ENCODE measurements around the gene SPIC. TPM values are rescaled to one million over a fixed set of nuclear protein-coding genes. Genes with fewer than 3 reads are reported as not detected.

SPIC gene
- total RNA-seq, 2 donors from 2014 or later = not detected

DNA sequence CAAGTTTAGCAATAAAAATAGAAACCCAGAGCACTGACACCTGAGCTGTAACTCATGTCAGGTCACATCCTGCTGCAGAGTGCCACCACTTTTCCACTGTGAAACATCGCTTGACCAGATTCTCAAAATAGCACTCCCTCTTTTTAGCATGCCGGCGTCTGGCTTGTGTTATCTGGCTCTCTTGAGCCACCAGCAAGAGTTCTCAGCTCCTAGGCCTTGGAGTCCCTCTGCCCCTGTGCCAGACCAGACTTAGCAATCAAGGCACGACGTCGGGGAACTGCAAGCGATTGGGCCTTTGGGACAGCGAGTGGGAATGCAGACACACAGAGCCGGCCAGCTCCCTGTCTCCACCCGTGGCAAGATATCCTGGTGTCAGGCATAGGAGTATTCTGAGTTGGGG, 52.5 kb downstream of the SPIC start:
- Histone ChIP-seq H3K27ac (no peak overlapping the region), H3K4me1 (no peaks in the 10 kb centered on the region), H3K9ac (ENCODE audit: low read depth in 2 of 2, low read length in 2 of 2) (no peak overlapping the region), H3K4me3 (no peak overlapping the region), H3K9me3 (no peaks in the 10 kb centered on the region), H3K27me3 (no peaks in the 10 kb centered on the region), H3K36me3 (no peaks in the 10 kb centered on the region)
- DNase-seq = no peak
- TF ChIP-seq, protein P1, sequence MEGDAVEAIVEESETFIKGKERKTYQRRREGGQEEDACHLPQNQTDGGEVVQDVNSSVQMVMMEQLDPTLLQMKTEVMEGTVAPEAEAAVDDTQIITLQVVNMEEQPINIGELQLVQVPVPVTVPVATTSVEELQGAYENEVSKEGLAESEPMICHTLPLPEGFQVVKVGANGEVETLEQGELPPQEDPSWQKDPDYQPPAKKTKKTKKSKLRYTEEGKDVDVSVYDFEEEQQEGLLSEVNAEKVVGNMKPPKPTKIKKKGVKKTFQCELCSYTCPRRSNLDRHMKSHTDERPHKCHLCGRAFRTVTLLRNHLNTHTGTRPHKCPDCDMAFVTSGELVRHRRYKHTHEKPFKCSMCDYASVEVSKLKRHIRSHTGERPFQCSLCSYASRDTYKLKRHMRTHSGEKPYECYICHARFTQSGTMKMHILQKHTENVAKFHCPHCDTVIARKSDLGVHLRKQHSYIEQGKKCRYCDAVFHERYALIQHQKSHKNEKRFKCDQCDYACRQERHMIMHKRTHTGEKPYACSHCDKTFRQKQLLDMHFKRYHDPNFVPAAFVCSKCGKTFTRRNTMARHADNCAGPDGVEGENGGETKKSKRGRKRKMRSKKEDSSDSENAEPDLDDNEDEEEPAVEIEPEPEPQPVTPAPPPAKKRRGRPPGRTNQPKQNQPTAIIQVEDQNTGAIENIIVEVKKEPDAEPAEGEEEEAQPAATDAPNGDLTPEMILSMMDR (IDR thresholded peaks at IDR 0.05) = no peak
- intact Hi-C loops (cut with DNase I) = no loop called here

DNA sequence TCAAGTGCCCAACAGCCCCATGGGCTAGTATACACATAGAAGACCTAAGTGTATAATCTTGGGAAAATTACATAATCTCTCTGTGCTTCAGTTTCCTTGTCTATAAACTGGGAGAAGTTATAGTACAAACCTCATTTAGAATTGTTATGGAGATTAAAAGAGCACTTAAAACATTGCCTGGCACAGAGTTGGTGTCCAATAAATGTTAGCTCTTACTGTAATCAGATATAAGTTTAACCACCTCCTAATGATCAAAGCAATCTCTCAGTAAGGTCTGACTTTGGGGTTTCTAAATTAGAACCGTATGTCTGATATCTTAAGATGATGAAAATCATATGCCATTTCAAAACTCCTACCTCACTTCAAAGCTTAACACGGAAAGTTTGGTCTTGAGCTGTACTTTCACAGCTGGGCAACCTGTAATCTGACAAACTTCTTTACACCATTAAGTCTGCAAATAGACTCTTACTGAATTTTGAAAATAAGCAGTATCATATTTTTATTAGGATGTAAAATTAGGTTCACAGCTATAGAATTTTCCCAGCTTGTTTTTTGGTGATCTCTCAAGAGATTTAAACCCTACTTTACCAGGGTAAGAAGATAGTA, 61.0 kb downstream of the SPIC start:
- H3K4me1 ChIP-seq = no peaks in the 10 kb centered on the region
- H3K27ac ChIP-seq = no peak overlapping the region
- intact Hi-C loops (cut with DNase I) = no loop called here
- H3K9me3 ChIP-seq = no peaks in the 10 kb centered on the region
- H3K27me3 ChIP-seq = no peaks in the 10 kb centered on the region
- H3K9ac ChIP-seq (ENCODE audit: low read depth in 2 of 2, low read length in 2 of 2) = no peak overlapping the region
- no peak for DNase-seq
- H3K4me3 ChIP-seq = no peak overlapping the region
- TF ChIP-seq, protein P1 (IDR thresholded peaks at IDR 0.05) = no peak
- H3K36me3 ChIP-seq = no peaks in the 10 kb centered on the region

Other genes with a start within 250 kb of the SPIC start
- 10 to 100 TPM in 1 of 2 donors, 1 to 10 TPM in 1; 7.2 to 13.5 TPM for gene UTP20, start 195.2 kb upstream of the SPIC start, total RNA-seq
- 100 to 1,000 TPM in 1 of 2 donors, 10 to 100 TPM in 1; 96.4 to 100 TPM for gene ARL1, start 67.6 kb upstream of the SPIC start, total RNA-seq
- 1 to 10 TPM in 1 of 2 donors, under 1 TPM in 1; 0.89 to 4.2 TPM for gene MYBPC1, start 119.6 kb downstream of the SPIC start, total RNA-seq
- 100 to 1,000 TPM in 1 of 2 donors, 10 to 100 TPM in 1; 88.6 to 108 TPM for gene CHPT1, start 222.3 kb downstream of the SPIC start, total RNA-seq